Spleen (tissue), 11 donors: ENCODE results near the gene SCAMP5. TPM values are rescaled to one million over a fixed set of nuclear protein-coding genes. Genes with fewer than 3 reads are reported as not detected.
A peak's percentile ranks its signal among the peaks of the same experiment; 100 is the strongest.

Experiments
- DNase-seq: peaks from one replicate; pipeline ENCODE4 v3.0.0-alpha.2; 2020
- H3K27ac ChIP-seq, 8 donors: fragments of 200-600 bp; sonication (generic) in 7 of 8; 1 replicate in 4 of 8; 2 replicates in 4 of 8; pipeline versions ENCODE4 v1.5.0 to v1.8.0; 2016 to 2021; ENCODE audit warnings: inconsistent platforms in 4 of 8, mild to moderate bottlenecking in 4 of 8, moderate library complexity in 1 of 8
- H3K27me3 ChIP-seq, 7 donors: fragments of 200-600 bp; sonication (generic) in 6 of 7; replicated peaks in 1 of 7; 1 replicate in 4 of 7; 2 replicates in 3 of 7; pipeline versions ENCODE4 v1.5.0 to v1.8.0; 2016 to 2021; ENCODE audit warnings: inconsistent platforms in 3 of 7, mild to moderate bottlenecking in 1 of 7
- H3K36me3 ChIP-seq, 6 donors: fragments of 200-600 bp; sonication (generic) in 5 of 6; 1 replicate in 4 of 6; 2 replicates in 2 of 6; pipeline versions ENCODE4 v1.5.0 to v1.8.0; 2016 to 2021; ENCODE audit warnings: inconsistent platforms in 2 of 6
- H3K4me1 ChIP-seq, 6 donors: fragments of 200-600 bp; sonication (generic) in 5 of 6; 1 replicate in 3 of 6; 2 replicates in 3 of 6; pipeline versions ENCODE4 v1.5.0 to v1.8.0; 2016 to 2021; ENCODE audit warnings: inconsistent platforms in 3 of 6
- H3K4me3 ChIP-seq, 8 donors: fragments of 200-600 bp; sonication (generic) in 7 of 8; 1 replicate in 4 of 8; 2 replicates in 4 of 8; pipeline versions ENCODE4 v1.5.0 to v1.8.0; 2016 to 2021; ENCODE audit warnings: inconsistent platforms in 4 of 8, mild to moderate bottlenecking in 4 of 8, moderate library complexity in 2 of 8
- H3K9me3 ChIP-seq, 8 donors: fragments of 200-600 bp; sonication (generic) in 7 of 8; 1 replicate in 4 of 8; 2 replicates in 4 of 8; pipeline versions ENCODE4 v1.5.0 to v1.8.0; 2016 to 2021; ENCODE audit warnings: inconsistent platforms in 4 of 8
- CTCF ChIP-seq, 11 experiments: fragments of 200-600 bp in 7 of 11; fragments of 450-650 bp in 4 of 11; sonication (generic) in 4 of 11; IDR thresholded peaks in 8 of 11; conservative IDR thresholded peaks in 3 of 11; 1 replicate in 7 of 11; 2 replicates in 4 of 11; pipeline versions ENCODE4 v1.4.0 to v1.8.0; 2016 to 2021; ENCODE audit warnings: antibody characterized with exemption in 11 of 11, inconsistent platforms in 4 of 11, mild to moderate bottlenecking in 1 of 11
- POLR2A ChIP-seq, 3 donors: fragments of 450-650 bp; IDR thresholded peaks; one replicate each; pipeline ENCODE4 v1.5.1; 2017; ENCODE audit warnings: antibody characterized with exemption in 3 of 3, mild to moderate bottlenecking in 1 of 3
- POLR2AphosphoS5 ChIP-seq, 3 donors: sonication (generic); formaldehyde crosslinking; IDR thresholded peaks; one replicate each; pipeline ENCODE4 v1.5.1; 2017; ENCODE audit warnings: antibody characterized with exemption in 3 of 3
- WGBS, 5 donors: extraction: QIAGEN DNeasy Blood & Tissue Kit in 3 of 5; methylation state at CpG; one replicate each; pipeline versions ENCODE4 v1.1.5 to v1.1.7; 2013 to 2018; 5-methylcytosine and 5-hydroxymethylcytosine counted together
- intact Hi-C: fragments of 100-400 bp; cut with DNase I; formaldehyde crosslinking; loops from one replicate; pipeline ENCODE4 v1.15.0; 2023; ENCODE audit warnings: low total_unique reads
- polyA plus RNA-seq, 3 donors: library from polyadenylated mRNA; stranded (reverse); fragments of 200-250 nt; gene quantifications; one replicate each; pipeline ENCODE4 v1.2.1, GENCODE V29; 2013
- total RNA-seq, 7 donors: library from RNA; depleted of rRNA in 3 of 7; stranded (reverse); fragments of >200 nt in 3 of 7; fragmentation: NEBNext Ultra II Directional in 4 of 7; extraction: Animal tissue kit (Norgen Biotek cat#: 25700) in 4 of 7; gene quantifications; one replicate each; pipeline versions ENCODE4 v1.1.0 to v1.2.1, GENCODE V29; 2016 to 2021
- donor health status: healthy with polysubstance abuse.
- donor health status: DM: no; HTN: no; CAD: no; lungs with moderate emphysema.
- donor health status: DM: no; HTN: no; CAD: no.
- donor health status: Bipolar disorder and iron deficiency.
- donor health status: healthy.
- donor health status: DM: no; HTN: no; CAD: no.
- donor health status: DM: yes; HTN: yes; CAD: no.

Gene SCAMP5
- total and polyA plus RNA-seq, 10 donors = 1.8 to 20.0 (median 8.0) TPM

- no peak for TF ChIP-seq CTCF (IDR thresholded peaks at IDR 0.05 in 8 of 11, conservative IDR thresholded peaks at IDR 0.05 in 3 of 11)
- no peak for TF ChIP-seq POLR2AphosphoS5 (IDR thresholded peaks at IDR 0.05)
- TF ChIP-seq POLR2A (IDR thresholded peaks at IDR 0.05) = no peak
- no peaks in the 10 kb centered on the region for H3K36me3 ChIP-seq
- WGBS, 5 donors = 22 to 33% (median 27%) methylated on average over 3 of the region's 3 CpGs
Observed at GRCh38 chr15:74964794-74965193, 30.6 kb upstream of the SCAMP5 start.

GRCh38 chr15:74967670-74968069 lies 27.7 kb upstream of the SCAMP5 start:
- TF ChIP-seq POLR2AphosphoS5 (IDR thresholded peaks at IDR 0.05) (no peak), CTCF (IDR thresholded peaks at IDR 0.05 in 8 of 11, conservative IDR thresholded peaks at IDR 0.05 in 3 of 11) (no peak), POLR2A (IDR thresholded peaks at IDR 0.05) (no peak)
- peaks cover 0 to 2% (median 0%) of the 10 kb centered on the region in 7 donors for H3K27me3 ChIP-seq
- H3K4me3 ChIP-seq = no peak overlapping the region
- H3K36me3 ChIP-seq = no peaks in the 10 kb centered on the region
- intact Hi-C loops = no loop called here
- DNase-seq = no peak
- H3K9me3 ChIP-seq = no peaks in the 10 kb centered on the region
- WGBS, 5 donors = 82 to 98% (median 97%) methylated on average over 5 of the region's 5 CpGs
- H3K4me1 ChIP-seq = peaks cover 0 to 13% (median 0%) of the 10 kb centered on the region in 6 donors
- no peak overlapping the region for H3K27ac ChIP-seq

More at GRCh38 chr15:74964794-74965193, 30.6 kb upstream of the SCAMP5 start:
- no peak for DNase-seq
- Histone ChIP-seq H3K27me3 (peaks cover 0 to 11% (median 0%) of the 10 kb centered on the region in 7 donors), H3K9me3 (no peaks in the 10 kb centered on the region), H3K4me1 (peaks cover 0 to 17% (median 3%) of the 10 kb centered on the region in 6 donors), H3K4me3 (no peak overlapping the region), H3K27ac (peak overlapping the region in 4 of 8 donors; percentile 2 to 70 (median 31))
- intact Hi-C loops = no loop called here

GRCh38 chr15:74976159-74976558 lies 19.2 kb upstream of the SCAMP5 start:
- DNase-seq = peak; percentile 22
- TF ChIP-seq POLR2AphosphoS5 (IDR thresholded peaks at IDR 0.05) (no peak), CTCF (IDR thresholded peaks at IDR 0.05 in 8 of 11, conservative IDR thresholded peaks at IDR 0.05 in 3 of 11) (no peak), POLR2A (IDR thresholded peaks at IDR 0.05) (no peak)
- 77 to 88% (median 81%) methylated on average over 1 of the region's 1 CpG for WGBS, 5 donors
- H3K4me3 ChIP-seq = no peak overlapping the region
- no peak overlapping the region for H3K27ac ChIP-seq
- H3K9me3 ChIP-seq = no peaks in the 10 kb centered on the region
- intact Hi-C loops = no loop called here
- H3K4me1 ChIP-seq = no peaks in the 10 kb centered on the region
- peaks cover 0 to 54% (median 0%) of the 10 kb centered on the region in 7 donors for H3K27me3 ChIP-seq
- no peaks in the 10 kb centered on the region for H3K36me3 ChIP-seq

- H3K27me3 ChIP-seq = peaks cover 0 to 61% (median 0%) of the 10 kb centered on the region in 7 donors
- no peaks in the 10 kb centered on the region for H3K9me3 ChIP-seq
- H3K4me3 ChIP-seq = no peak overlapping the region
- H3K36me3 ChIP-seq = no peaks in the 10 kb centered on the region
- DNase-seq = no peak
- 47 to 80% (median 64%) methylated on average over 4 of the region's 4 CpGs for WGBS, 5 donors
- no peak overlapping the region for H3K27ac ChIP-seq
- H3K4me1 ChIP-seq = no peaks in the 10 kb centered on the region
- TF ChIP-seq CTCF (IDR thresholded peaks at IDR 0.05 in 8 of 11, conservative IDR thresholded peaks at IDR 0.05 in 3 of 11) (no peak), POLR2AphosphoS5 (IDR thresholded peaks at IDR 0.05) (no peak), POLR2A (IDR thresholded peaks at IDR 0.05) (no peak)
- intact Hi-C loops = no loop called here
Observed at GRCh38 chr15:74977599-74977998, 17.8 kb upstream of the SCAMP5 start.
